Neural cell (in vitro differentiated cells): ENCODE data around the gene CHCHD5. TPM values are rescaled to one million over a fixed set of nuclear protein-coding genes. Genes with fewer than 3 reads are reported as not detected.

Source experiments
- H2AFZ ChIP-seq: fragments of 200-600, 300-800 bp; sonication (generic), shearing (Covaris generic); 2 replicates; pipeline ENCODE4 v1.6.0; 2014; ENCODE audit warnings: low read depth, mild to moderate bottlenecking, antibody characterized with exemption, low read length, moderate library complexity
- H3F3A ChIP-seq: fragments of 200-600 bp; shearing (Covaris generic); 2 replicates; pipeline ENCODE4 v1.6.1; 2016; ENCODE audit warnings: mild to moderate bottlenecking, moderate library complexity, mixed read lengths, antibody characterized with exemption, low read length; ENCODE audit not compliant: insufficient read depth, poor library complexity, severe bottlenecking
- H3K27ac ChIP-seq: fragments of 200-600, 300-800 bp; sonication (generic), shearing (Covaris generic); 2 replicates; pipeline ENCODE4 v1.5.1; 2014; ENCODE audit warnings: mild to moderate bottlenecking, low read length, moderate library complexity
- H3K27me3 ChIP-seq: fragments of 300-800, 200-600 bp; sonication (generic), shearing (Covaris generic); 2 replicates; pipeline ENCODE4 v1.6.0; 2014; ENCODE audit warnings: mild to moderate bottlenecking, low read depth, low read length, moderate library complexity; ENCODE audit not compliant: insufficient read depth
- H3K36me3 ChIP-seq: fragments of 300-800, 200-600 bp; sonication (generic), shearing (Covaris generic); 2 replicates; pipeline ENCODE4 v1.5.1; 2014; ENCODE audit warnings: mild to moderate bottlenecking, antibody characterized with exemption, low read length, moderate library complexity; ENCODE audit not compliant: insufficient read depth
- H3K4me2 ChIP-seq: fragments of 300-800, 200-600 bp; sonication (generic), shearing (Covaris generic); 2 replicates; pipeline ENCODE4 v1.6.0; 2014; ENCODE audit warnings: mild to moderate bottlenecking, low read length
- H3K4me3 ChIP-seq: fragments of 300-800, 200-600 bp; sonication (generic), shearing (Covaris generic); 2 replicates; pipeline ENCODE4 v1.5.1; 2014; ENCODE audit warnings: mild to moderate bottlenecking, low read length, moderate library complexity
- H3K79me2 ChIP-seq: fragments of 200-600 bp; shearing (Covaris generic); replicated peaks from 2 replicates; pipeline ENCODE4 v1.6.0; 2014; ENCODE audit warnings: mild to moderate bottlenecking, low read length, moderate library complexity; ENCODE audit not compliant: insufficient read depth
- H3K9ac ChIP-seq: fragments of 300-800, 200-600 bp; sonication (generic), shearing (Covaris generic); 2 replicates; pipeline ENCODE4 v1.6.1; 2016; ENCODE audit warnings: mild to moderate bottlenecking, low read length, mixed read lengths
- H3K9me2 ChIP-seq: fragments of 200-600 bp; shearing (Covaris generic); 2 replicates; pipeline ENCODE4 v1.6.1; 2016; ENCODE audit warnings: mild to moderate bottlenecking, low read length, mixed read lengths; ENCODE audit not compliant: insufficient read depth
- H3K9me3 ChIP-seq: fragments of 200-600, 300-800 bp; sonication (generic), shearing (Covaris generic); 2 replicates; pipeline ENCODE4 v1.6.1; 2016; ENCODE audit warnings: mild to moderate bottlenecking, mixed run types, low read length, moderate library complexity, mixed read lengths
- H4K20me1 ChIP-seq: fragments of 200-600 bp; shearing (Covaris generic); 2 replicates; pipeline ENCODE4 v1.6.1; 2016; ENCODE audit warnings: mild to moderate bottlenecking, mixed run types; ENCODE audit not compliant: insufficient read depth
- CTCF ChIP-seq: fragments of 450-650 bp; IDR thresholded peaks from 2 replicates; pipeline ENCODE4 v1.5.1; 2014; ENCODE audit warnings: antibody characterized with exemption, mild to moderate bottlenecking, moderate library complexity; ENCODE audit not compliant: poor library complexity, severe bottlenecking
- EP300 ChIP-seq: fragments of 450-650 bp; conservative IDR thresholded peaks from 2 replicates; pipeline ENCODE4 v1.6.1; 2014; ENCODE audit warnings: antibody characterized with exemption, mild to moderate bottlenecking, moderate library complexity; ENCODE audit not compliant: poor library complexity, severe bottlenecking
- EZH2 ChIP-seq: fragments of 200-600, 300-800 bp; shearing (Covaris generic), sonication (generic); IDR thresholded peaks from 2 replicates; pipeline ENCODE4 v1.6.1; 2014; ENCODE audit warnings: antibody characterized with exemption, low read length, borderline replicate concordance, mild to moderate bottlenecking; ENCODE audit not compliant: insufficient read depth, poor library complexity, severe bottlenecking
- MXI1 ChIP-seq: fragments of 450-650 bp; conservative IDR thresholded peaks from 2 replicates; pipeline ENCODE4 v1.6.1; 2014; ENCODE audit warnings: antibody characterized with exemption, mild to moderate bottlenecking; ENCODE audit not compliant: poor library complexity, severe bottlenecking
- POLR2AphosphoS5 ChIP-seq: IDR thresholded peaks from 2 replicates; pipeline ENCODE4 v1.6.1; 2012
- RAD21 ChIP-seq: fragments of 450-650 bp; conservative IDR thresholded peaks from 2 replicates; pipeline ENCODE4 v1.6.1; 2014; ENCODE audit warnings: antibody characterized with exemption, mild to moderate bottlenecking, moderate library complexity
- REST ChIP-seq: IDR thresholded peaks from 2 replicates; pipeline ENCODE4 v1.6.1; 2012; ENCODE audit warnings: borderline replicate concordance
- SMC3 ChIP-seq: fragments of 450-650 bp; conservative IDR thresholded peaks from 2 replicates; pipeline ENCODE4 v1.6.1; 2014; ENCODE audit warnings: antibody characterized with exemption, mild to moderate bottlenecking, moderate library complexity; ENCODE audit not compliant: poor library complexity
- TAF1 ChIP-seq: IDR thresholded peaks from 2 replicates; pipeline ENCODE4 v1.6.1; 2012; ENCODE audit warnings: low read depth
- polyA plus RNA-seq: library from polyadenylated mRNA; depleted of rRNA; stranded (reverse); fragments of >200 nt; gene quantifications from 2 replicates; pipeline ENCODE4 v1.2.3, GENCODE V29; 2014

The CHCHD5 gene
- polyA plus RNA-seq, 1 donor from 2014 or later: 41.1 TPM

- no peak overlapping the region for H3K4me2 ChIP-seq
- no peaks in the 10 kb centered on the region for H3K9me2 ChIP-seq
- no peaks in the 10 kb centered on the region for H4K20me1 ChIP-seq
- H2AFZ ChIP-seq: no peak overlapping the region
- no peaks in the 10 kb centered on the region for H3K27me3 ChIP-seq
- H3K27ac ChIP-seq: no peak overlapping the region
- H3K4me3 ChIP-seq: no peak overlapping the region
- no peak for TF ChIP-seq SMC3
- no peak for TF ChIP-seq MXI1
- TF ChIP-seq TAF1: no peak
- no peak for TF ChIP-seq POLR2AphosphoS5
- no peak for TF ChIP-seq EP300
- H3F3A ChIP-seq: no peaks in the 10 kb centered on the region
- no peaks in the 10 kb centered on the region for H3K79me2 ChIP-seq
- no peak overlapping the region for H3K9ac ChIP-seq
- H3K36me3 ChIP-seq: no peaks in the 10 kb centered on the region
- H3K9me3 ChIP-seq: no peaks in the 10 kb centered on the region
Measured at GRCh38 chr2:112593736-112594135, 9.3 kb downstream of the CHCHD5 start.

GRCh38 chr2:112597537-112598322, 13.3 kb downstream of the CHCHD5 start:
- Histone ChIP-seq H3K4me2 (no peak overlapping the region), H3K27me3 (no peaks in the 10 kb centered on the region), H3K9me3 (no peaks in the 10 kb centered on the region), H3K79me2 (no peaks in the 10 kb centered on the region), H3K9me2 (no peaks in the 10 kb centered on the region), H3K9ac (no peak overlapping the region), H3K36me3 (no peaks in the 10 kb centered on the region), H3F3A (no peaks in the 10 kb centered on the region), H3K4me3 (no peak overlapping the region), H4K20me1 (no peaks in the 10 kb centered on the region), H2AFZ (no peak overlapping the region), H3K27ac (no peak overlapping the region)
- TF ChIP-seq TAF1 (no peak), MXI1 (no peak), CTCF (no peak), REST (no peak), EP300 (no peak)

- H3K9me3 ChIP-seq: no peaks in the 10 kb centered on the region
- H3K79me2 ChIP-seq: no peaks in the 10 kb centered on the region
- no peak for TF ChIP-seq CTCF
- TF ChIP-seq EZH2: no peak
- TF ChIP-seq REST: no peak
- TF ChIP-seq TAF1: no peak
- TF ChIP-seq SMC3: no peak
- TF ChIP-seq RAD21: no peak
- no peaks in the 10 kb centered on the region for H3K27me3 ChIP-seq
- no peaks in the 10 kb centered on the region for H4K20me1 ChIP-seq
- no peak overlapping the region for H3K9ac ChIP-seq
- no peaks in the 10 kb centered on the region for H3K36me3 ChIP-seq
- H3F3A ChIP-seq: no peaks in the 10 kb centered on the region
- no peak overlapping the region for H3K4me2 ChIP-seq
- no peaks in the 10 kb centered on the region for H3K9me2 ChIP-seq
- H2AFZ ChIP-seq: no peak overlapping the region
- H3K4me3 ChIP-seq: no peak overlapping the region
- no peak overlapping the region for H3K27ac ChIP-seq
Measured at GRCh38 chr2:112600634-112601033, 16.2 kb downstream of the CHCHD5 start.
